OCI-LY1 (cell line): Measurements from ENCODE around the gene UBB.
A peak's percentile ranks its signal among the peaks of the same experiment; 100 is the strongest.
"Not testable (repeated sequence)": the region's sequence is repeated elsewhere in the genome, so short reads cannot be mapped to it uniquely, and the experiment has no call there.

Experiments used
- H2AFZ ChIP-seq: fragments of 200-600 bp; sonication (generic), shearing (Covaris generic); 2 replicates; pipeline ENCODE4 v1.6.0; 2014; ENCODE audit warnings: antibody characterized with exemption, mild to moderate bottlenecking, low read length
- H3F3A ChIP-seq: fragments of 200-600 bp; sonication (generic), shearing (Covaris generic); 2 replicates; pipeline ENCODE4 v1.6.0; 2014; ENCODE audit warnings: mild to moderate bottlenecking, antibody characterized with exemption, low read length, moderate library complexity; ENCODE audit not compliant: insufficient read depth
- H3K27ac ChIP-seq: fragments of 200-600 bp; sonication (generic); 2 replicates; pipeline ENCODE4 v1.5.1; 2014; ENCODE audit warnings: low read length, mixed run types, mild to moderate bottlenecking, low read depth; ENCODE audit not compliant: poor library complexity, severe bottlenecking
- H3K27me3 ChIP-seq: fragments of 200-600 bp; sonication (generic); 2 replicates; pipeline ENCODE4 v1.6.0; 2014; ENCODE audit warnings: antibody characterized with exemption, mild to moderate bottlenecking, low read length, moderate library complexity; ENCODE audit not compliant: insufficient read depth
- H3K36me3 ChIP-seq: fragments of 200-600 bp; sonication (generic); 2 replicates; pipeline ENCODE4 v1.6.1; 2014; ENCODE audit warnings: mild to moderate bottlenecking, antibody characterized with exemption, low read length, moderate library complexity, mixed read lengths; ENCODE audit not compliant: insufficient read depth
- H3K4me1 ChIP-seq: fragments of 200-600 bp; sonication (generic); 2 replicates; pipeline ENCODE4 v1.5.1; 2014; ENCODE audit warnings: mild to moderate bottlenecking, low read length, moderate library complexity; ENCODE audit not compliant: insufficient read depth, severe bottlenecking
- H3K4me2 ChIP-seq: fragments of 200-600 bp; sonication (generic), shearing (Covaris generic); 2 replicates; pipeline ENCODE4 v1.6.1; 2014; ENCODE audit warnings: low read length
- H3K4me3 ChIP-seq: fragments of 200-600 bp; sonication (generic); 2 replicates; pipeline ENCODE4 v1.5.1; 2014; ENCODE audit warnings: low read length, low read depth, mild to moderate bottlenecking, mixed read lengths; ENCODE audit not compliant: poor library complexity, severe bottlenecking
- H3K79me2 ChIP-seq: fragments of 200-600 bp; shearing (Covaris generic); 2 replicates; pipeline ENCODE4 v1.6.1; 2016; ENCODE audit warnings: mixed run types, low read length, mixed read lengths; ENCODE audit not compliant: insufficient read depth
- H3K9ac ChIP-seq: fragments of 200-600 bp; sonication (generic), shearing (Covaris generic); 2 replicates; pipeline ENCODE4 v1.6.1; 2014; ENCODE audit warnings: mild to moderate bottlenecking, low read length, mixed read lengths
- H3K9me2 ChIP-seq: fragments of 200-600 bp; sonication (generic), shearing (Covaris generic); 2 replicates; pipeline ENCODE4 v1.6.1; 2014; ENCODE audit warnings: low read depth, mild to moderate bottlenecking, low read length, mixed read lengths
- H3K9me3 ChIP-seq: fragments of 200-600 bp; shearing (Covaris generic); 2 replicates; pipeline ENCODE4 v1.6.1; 2014; ENCODE audit warnings: low read length, mixed read lengths
- H4K20me1 ChIP-seq: fragments of 200-600 bp; sonication (generic), shearing (Covaris generic); 2 replicates; pipeline ENCODE4 v1.6.0; 2016; ENCODE audit warnings: mild to moderate bottlenecking, low read length; ENCODE audit not compliant: insufficient read depth
- EZH2 ChIP-seq: fragments of 200-600 bp; sonication (generic), shearing (Covaris generic); IDR thresholded peaks from 2 replicates; pipeline ENCODE4 v1.8.0; 2017; ENCODE audit warnings: borderline replicate concordance, mixed run types, mild to moderate bottlenecking, antibody characterized with exemption, low read length, moderate library complexity, mixed read lengths
- TF ChIP-seq, protein P1 (sequence below): fragments of 200-600 bp; sonication (generic), shearing (Covaris generic); IDR thresholded peaks from 2 replicates; pipeline ENCODE4 v1.5.1; 2017; ENCODE audit warnings: mild to moderate bottlenecking, antibody characterized with exemption, low read length, moderate library complexity, mixed read lengths

The UBB gene

GRCh38 chr17:16391451-16391850 is 10.6 kb downstream of the UBB start:
- TF ChIP-seq EZH2 = no peak
- TF ChIP-seq, protein P1, sequence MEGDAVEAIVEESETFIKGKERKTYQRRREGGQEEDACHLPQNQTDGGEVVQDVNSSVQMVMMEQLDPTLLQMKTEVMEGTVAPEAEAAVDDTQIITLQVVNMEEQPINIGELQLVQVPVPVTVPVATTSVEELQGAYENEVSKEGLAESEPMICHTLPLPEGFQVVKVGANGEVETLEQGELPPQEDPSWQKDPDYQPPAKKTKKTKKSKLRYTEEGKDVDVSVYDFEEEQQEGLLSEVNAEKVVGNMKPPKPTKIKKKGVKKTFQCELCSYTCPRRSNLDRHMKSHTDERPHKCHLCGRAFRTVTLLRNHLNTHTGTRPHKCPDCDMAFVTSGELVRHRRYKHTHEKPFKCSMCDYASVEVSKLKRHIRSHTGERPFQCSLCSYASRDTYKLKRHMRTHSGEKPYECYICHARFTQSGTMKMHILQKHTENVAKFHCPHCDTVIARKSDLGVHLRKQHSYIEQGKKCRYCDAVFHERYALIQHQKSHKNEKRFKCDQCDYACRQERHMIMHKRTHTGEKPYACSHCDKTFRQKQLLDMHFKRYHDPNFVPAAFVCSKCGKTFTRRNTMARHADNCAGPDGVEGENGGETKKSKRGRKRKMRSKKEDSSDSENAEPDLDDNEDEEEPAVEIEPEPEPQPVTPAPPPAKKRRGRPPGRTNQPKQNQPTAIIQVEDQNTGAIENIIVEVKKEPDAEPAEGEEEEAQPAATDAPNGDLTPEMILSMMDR = no peak
- H3K4me3 ChIP-seq = no peak overlapping the region

GRCh38 chr17:16392491-16392890 is 11.6 kb downstream of the UBB start:
- not testable (repeated sequence) for H3K27ac ChIP-seq, H3K36me3 ChIP-seq, H3K9me3 ChIP-seq, H4K20me1 ChIP-seq, H2AFZ ChIP-seq, H3K4me2 ChIP-seq, H3F3A ChIP-seq, H3K4me3 ChIP-seq, H3K27me3 ChIP-seq, H3K79me2 ChIP-seq, H3K9me2 ChIP-seq, H3K9ac ChIP-seq
- peaks cover 23% of the 10 kb centered on the region for H3K4me1 ChIP-seq

More at GRCh38 chr17:16391451-16391850, 10.6 kb downstream of the UBB start:
- H3K9me2 ChIP-seq = no peaks in the 10 kb centered on the region
- no peak overlapping the region for H3K27ac ChIP-seq
- no peaks in the 10 kb centered on the region for H3K9me3 ChIP-seq
- H3K79me2 ChIP-seq = no peaks in the 10 kb centered on the region
- no peaks in the 10 kb centered on the region for H3F3A ChIP-seq
- peaks cover 23% of the 10 kb centered on the region for H3K4me1 ChIP-seq
- no peaks in the 10 kb centered on the region for H3K36me3 ChIP-seq
- no peak overlapping the region for H2AFZ ChIP-seq
- no peaks in the 10 kb centered on the region for H3K27me3 ChIP-seq
- H3K4me2 ChIP-seq = no peak overlapping the region
- no peaks in the 10 kb centered on the region for H4K20me1 ChIP-seq
- no peak overlapping the region for H3K9ac ChIP-seq

- H4K20me1 ChIP-seq, H2AFZ ChIP-seq, H3K9ac ChIP-seq, H3K9me2 ChIP-seq, H3K79me2 ChIP-seq, H3K36me3 ChIP-seq, H3K27me3 ChIP-seq, H3K4me2 ChIP-seq, H3K9me3 ChIP-seq, H3K4me3 ChIP-seq, H3F3A ChIP-seq: not testable (repeated sequence)
- H3K27ac ChIP-seq = peak overlapping the region; percentile 95
- peaks cover 37% of the 10 kb centered on the region for H3K4me1 ChIP-seq
Observed at GRCh38 chr17:16395887-16396286, 15.0 kb downstream of the UBB start.

DNA sequence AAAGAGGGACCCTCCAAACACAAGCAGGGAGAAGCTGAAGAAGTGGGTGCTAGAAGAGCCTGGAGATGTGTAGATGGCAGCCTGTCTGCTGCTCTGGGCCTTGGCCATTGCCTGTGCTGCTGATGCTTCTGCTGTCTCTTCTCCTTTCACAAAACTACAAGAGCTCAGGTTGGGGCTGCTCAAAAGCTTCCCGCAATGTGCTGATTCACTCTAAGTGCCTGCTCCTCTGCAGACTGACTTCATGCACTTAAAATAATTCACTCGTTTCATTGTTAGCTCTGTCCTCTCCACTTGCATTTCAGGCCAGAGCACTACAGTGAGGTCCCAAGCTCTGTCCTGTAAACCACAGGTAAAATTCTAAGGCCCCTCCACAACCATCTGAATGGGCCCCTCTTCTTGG is 15.8 kb downstream of the UBB start:
- not testable (repeated sequence) for H3K79me2 ChIP-seq, H3K9me3 ChIP-seq, H4K20me1 ChIP-seq, H3K27me3 ChIP-seq, H3K9me2 ChIP-seq, H2AFZ ChIP-seq, H3K9ac ChIP-seq, H3K36me3 ChIP-seq, H3F3A ChIP-seq, H3K4me2 ChIP-seq, H3K4me3 ChIP-seq
- Histone ChIP-seq H3K4me1 (peaks cover 37% of the 10 kb centered on the region), H3K27ac (peak overlapping the region; percentile 95)
